HG03135 (cell line): ENCODE measurements around the gene TBC1D22A.

Experiments used
- ATAC-seq: cut with Tn5 transposase; IDR thresholded peaks from one replicate; pipeline ENCODE4 v1.9.1; 2021; ENCODE audit warnings: mild to moderate bottlenecking, moderate library complexity; ENCODE audit not compliant: unreplicated experiment

Gene TBC1D22A

GRCh38 chr22:46793497-46793896 is 31.0 kb downstream of the TBC1D22A start:
- ATAC-seq, result no peak

- no peak for ATAC-seq
Measured at GRCh38 chr22:46794067-46794466, 31.6 kb downstream of the TBC1D22A start.

GRCh38 chr22:46794491-46794890 is 32.0 kb downstream of the TBC1D22A start:
- no peak for ATAC-seq

GRCh38 chr22:46795140-46795539 is 32.7 kb downstream of the TBC1D22A start:
- ATAC-seq, result no peak

- no peak for ATAC-seq
Measured at GRCh38 chr22:46795845-46796565, 33.6 kb downstream of the TBC1D22A start.

GRCh38 chr22:46796566-46797195 is 34.2 kb downstream of the TBC1D22A start:
- ATAC-seq, result no peak

- no peak for ATAC-seq
Measured at GRCh38 chr22:46797355-46797754, 34.9 kb downstream of the TBC1D22A start.

- ATAC-seq, result no peak
Measured at GRCh38 chr22:46798041-46798365, 35.6 kb downstream of the TBC1D22A start.

GRCh38 chr22:46798366-46799350 is 36.2 kb downstream of the TBC1D22A start:
- no peak for ATAC-seq

GRCh38 chr22:46799626-46800025 is 37.2 kb downstream of the TBC1D22A start:
- no peak for ATAC-seq

GRCh38 chr22:46800102-46800857 is 37.8 kb downstream of the TBC1D22A start:
- ATAC-seq, result no peak

- ATAC-seq, result no peak
Measured at GRCh38 chr22:46801331-46801811, 38.9 kb downstream of the TBC1D22A start.

GRCh38 chr22:46801826-46802607 is 39.6 kb downstream of the TBC1D22A start:
- no peak for ATAC-seq

- ATAC-seq, result no peak
Measured at GRCh38 chr22:46802608-46803027, 40.2 kb downstream of the TBC1D22A start.

- no peak for ATAC-seq
Measured at GRCh38 chr22:46803031-46803880, 40.8 kb downstream of the TBC1D22A start.

GRCh38 chr22:46803936-46804335 is 41.5 kb downstream of the TBC1D22A start:
- no peak for ATAC-seq

GRCh38 chr22:46806794-46807193 is 44.3 kb downstream of the TBC1D22A start:
- ATAC-seq, result no peak

GRCh38 chr22:46807458-46807857 is 45.0 kb downstream of the TBC1D22A start:
- ATAC-seq, result no peak
